ENCODE results near the gene RNF144B. TPM values are rescaled to one million over a fixed set of nuclear protein-coding genes. Genes with fewer than 3 reads are reported as not detected.

RNF144B gene
- total and polyA plus RNA-seq, 2 donors (not counting 1 experiment from before 2014, with no cell fraction given) = 3.0 to 17.0 TPM

DNA sequence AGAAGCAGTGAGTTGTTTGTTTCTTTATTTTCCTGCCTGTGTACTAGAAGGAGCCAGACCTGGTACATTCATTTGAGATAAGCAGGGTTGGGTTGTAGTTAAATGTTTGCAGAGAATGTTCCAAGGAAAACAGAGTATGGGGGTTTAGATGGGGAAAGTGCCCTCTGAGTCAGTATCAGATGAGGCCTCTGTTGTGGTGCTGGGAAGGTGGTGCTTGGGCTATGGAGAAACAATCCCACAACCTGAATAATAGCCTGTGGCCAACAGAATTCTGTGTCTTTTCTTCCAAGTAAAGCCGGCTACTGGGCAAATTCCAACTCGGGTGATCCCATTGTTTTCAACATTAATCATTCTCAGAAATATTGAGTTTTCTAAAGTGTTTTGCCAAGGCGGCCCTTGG, 109.3 kb downstream of the RNF144B start:
- Mint-ChIP-seq H3K27me3 (no peaks in the 10 kb centered on the region), H3K9me3 (ENCODE audit: insufficient read depth) (no peaks in the 10 kb centered on the region), H3K4me1 (peaks cover 6% of the 10 kb centered on the region), H3K27ac (no peak overlapping the region), H3K4me3 (no peak overlapping the region)
- H3K27me3 ChIP-seq (replicated peaks in 1 of 4; ENCODE audit: control extremely low read depth in 1 of 4, control insufficient read depth in 3 of 4, insufficient read depth in 4 of 4, low read length in 3 of 4) = no peaks in the 10 kb centered on the region
- H3K79me2 ChIP-seq (ENCODE audit: control insufficient read depth, insufficient read depth, low read length) = no peaks in the 10 kb centered on the region
- no CpG with 5 or more reads among the region's 3 CpGs for WGBS (ENCODE audit: insufficient coverage)
- ChIA-PET POLR2A (no interaction called here), CTCF (interaction anchor here (1.5 kb wide), 1 partner anchor 9 kb away, joined by 3 read pairs; no protein-coding TSS in a partner anchor)
- no peak overlapping the region for H3K27ac ChIP-seq (ENCODE audit: low read length in 2 of 2)
- no peak overlapping the region for H2AFZ ChIP-seq (ENCODE audit: insufficient read depth, low read depth, low read length, poor library complexity, severe bottlenecking)
- H4K20me1 ChIP-seq (ENCODE audit: control insufficient read depth, insufficient read depth, low read length, poor library complexity, severe bottlenecking) = no peaks in the 10 kb centered on the region
- H3K9ac ChIP-seq (ENCODE audit: low read length) = no peak overlapping the region
- no peak for TF ChIP-seq CTCF (IDR thresholded peaks at IDR 0.05)
- TF ChIP-seq EZH2 (IDR thresholded peaks at IDR 0.05; ENCODE audit: borderline replicate concordance, insufficient read depth, low read depth, low read length, poor library complexity, severe bottlenecking) = no peak
- H3K36me3 ChIP-seq (replicated peaks in 1 of 2; ENCODE audit: control extremely low read depth in 1 of 2, control insufficient read depth in 1 of 2, extremely low read depth in 1 of 2, insufficient read depth in 2 of 2, low read length in 1 of 2) = no peaks in the 10 kb centered on the region
- ATAC-seq (ENCODE audit: low read depth) (no peak), DNase-seq (no peak)
- H3K4me3 ChIP-seq (ENCODE audit: control extremely low read depth in 1 of 5, extremely low read depth in 1 of 5, insufficient read depth in 1 of 5, low read depth in 2 of 5, low read length in 4 of 5) = no peak overlapping the region
- intact Hi-C loops (cut with micrococcal nuclease) = no loop called here
- no peak overlapping the region for H3K4me2 ChIP-seq (replicated peaks; ENCODE audit: low read depth, low read length, poor library complexity, severe bottlenecking)
- H3K9me3 ChIP-seq (ENCODE audit: control extremely low read depth in 1 of 3, control insufficient read depth in 2 of 3, insufficient read depth in 1 of 3, low read length in 2 of 3) = peaks cover 0 to 6% (median 0%) of the 10 kb centered on the region in 3 donors
- peaks cover 0 to 9% of the 10 kb centered on the region in 2 donors for H3K4me1 ChIP-seq (ENCODE audit: control insufficient read depth in 2 of 2, insufficient read depth in 2 of 2, low read length in 2 of 2)

GRCh38 chr6:18497006-18497405, 109.9 kb downstream of the RNF144B start:
- Mint-ChIP-seq H3K9me3 (ENCODE audit: insufficient read depth) (no peaks in the 10 kb centered on the region), H3K4me3 (no peak overlapping the region), H3K27ac (no peak overlapping the region), H3K4me1 (peaks cover 11% of the 10 kb centered on the region), H3K27me3 (no peaks in the 10 kb centered on the region)
- peaks cover 0 to 6% (median 0%) of the 10 kb centered on the region in 3 donors for H3K9me3 ChIP-seq (ENCODE audit: control extremely low read depth in 1 of 3, control insufficient read depth in 2 of 3, insufficient read depth in 1 of 3, low read length in 2 of 3)
- H4K20me1 ChIP-seq (ENCODE audit: control insufficient read depth, insufficient read depth, low read length, poor library complexity, severe bottlenecking) = no peaks in the 10 kb centered on the region
- no peaks in the 10 kb centered on the region for H3K27me3 ChIP-seq (replicated peaks in 1 of 4; ENCODE audit: control extremely low read depth in 1 of 4, control insufficient read depth in 3 of 4, insufficient read depth in 4 of 4, low read length in 3 of 4)
- H3K4me3 ChIP-seq (ENCODE audit: control extremely low read depth in 1 of 5, extremely low read depth in 1 of 5, insufficient read depth in 1 of 5, low read depth in 2 of 5, low read length in 4 of 5) = no peak overlapping the region
- 100% methylated on average over 1 of the region's 2 CpGs for WGBS (ENCODE audit: insufficient coverage)
- peaks cover 3 to 15% of the 10 kb centered on the region in 2 donors for H3K4me1 ChIP-seq (ENCODE audit: control insufficient read depth in 2 of 2, insufficient read depth in 2 of 2, low read length in 2 of 2)
- DNase-seq (no peak), ATAC-seq (ENCODE audit: low read depth) (no peak)
- no peaks in the 10 kb centered on the region for H3K79me2 ChIP-seq (ENCODE audit: control insufficient read depth, insufficient read depth, low read length)
- no peak overlapping the region for H3K9ac ChIP-seq (ENCODE audit: low read length)
- H3K4me2 ChIP-seq (replicated peaks; ENCODE audit: low read depth, low read length, poor library complexity, severe bottlenecking) = no peak overlapping the region
- intact Hi-C loops (cut with micrococcal nuclease) = no loop called here
- ChIA-PET POLR2A (no interaction called here), CTCF (no interaction called here)
- no peak overlapping the region for H2AFZ ChIP-seq (ENCODE audit: insufficient read depth, low read depth, low read length, poor library complexity, severe bottlenecking)
- no peak overlapping the region for H3K27ac ChIP-seq (ENCODE audit: low read length in 2 of 2)
- no peaks in the 10 kb centered on the region for H3K36me3 ChIP-seq (replicated peaks in 1 of 2; ENCODE audit: control extremely low read depth in 1 of 2, control insufficient read depth in 1 of 2, extremely low read depth in 1 of 2, insufficient read depth in 2 of 2, low read length in 1 of 2)
- TF ChIP-seq CTCF (IDR thresholded peaks at IDR 0.05) (no peak), EZH2 (IDR thresholded peaks at IDR 0.05; ENCODE audit: borderline replicate concordance, insufficient read depth, low read depth, low read length, poor library complexity, severe bottlenecking) (no peak)
